Bronchial epithelial cell (primary cell): ENCODE measurements around the gene MED10. TPM values are rescaled to one million over a fixed set of nuclear protein-coding genes. Genes with fewer than 3 reads are reported as not detected.

Experiments
- DNase-seq: peaks from one replicate; pipeline ENCODE4 v3.0.0-alpha.2; 2010; ENCODE audit warnings: low read depth
- FAIRE-seq: peaks from 2 replicates; lab custom pipeline; 2011; peaks lifted over from hg19 to GRCh38; lab: Jason Lieb, UNC
- H3K27me3 ChIP-seq: 2 replicates; pipeline ENCODE4 v1.5.1; 2011; ENCODE audit warnings: low read length; ENCODE audit not compliant: control insufficient read depth, insufficient read depth
- H3K36me3 ChIP-seq: 2 replicates; pipeline ENCODE4 v1.5.1; 2011; ENCODE audit warnings: low read length; ENCODE audit not compliant: control insufficient read depth, insufficient read depth
- H3K4me3 ChIP-seq: 2 replicates; pipeline ENCODE4 v1.5.1; 2011; ENCODE audit warnings: mild to moderate bottlenecking, low read depth, low read length, control low read depth
- CTCF ChIP-seq: IDR thresholded peaks from 2 replicates; pipeline ENCODE4 v1.5.1; 2011; ENCODE audit warnings: mild to moderate bottlenecking, moderate library complexity, low read length, control low read depth, inconsistent platforms; ENCODE audit not compliant: insufficient read depth, severe bottlenecking
- total RNA-seq: library from RNA; depleted of rRNA; stranded (reverse); fragments of >200 nt; gene quantifications from 2 replicates; pipeline ENCODE4 v1.2.1, GENCODE V29; 2014

The MED10 gene
- total RNA-seq, 1 donor from 2014 or later = 13.2 TPM

GRCh38 chr5:6355294-6355693 lies 23.1 kb downstream of the MED10 start:
- Histone ChIP-seq H3K36me3 (no peaks in the 10 kb centered on the region), H3K27me3 (no peaks in the 10 kb centered on the region), H3K4me3 (no peak overlapping the region)
- FAIRE-seq = no peak
- no peak for DNase-seq
- no peak for TF ChIP-seq CTCF

GRCh38 chr5:6354848-6355247 lies 23.5 kb downstream of the MED10 start:
- no peaks in the 10 kb centered on the region for H3K27me3 ChIP-seq
- TF ChIP-seq CTCF = no peak
- DNase-seq (no peak), FAIRE-seq (no peak)
- H3K36me3 ChIP-seq = no peaks in the 10 kb centered on the region
- H3K4me3 ChIP-seq = no peak overlapping the region

GRCh38 chr5:6353602-6354302 lies 24.6 kb downstream of the MED10 start:
- Histone ChIP-seq H3K27me3 (no peaks in the 10 kb centered on the region), H3K4me3 (no peak overlapping the region), H3K36me3 (no peaks in the 10 kb centered on the region)
- TF ChIP-seq CTCF = no peak
- FAIRE-seq (no peak), DNase-seq (no peak)

- TF ChIP-seq CTCF = no peak
- Histone ChIP-seq H3K27me3 (no peaks in the 10 kb centered on the region), H3K4me3 (no peak overlapping the region), H3K36me3 (no peaks in the 10 kb centered on the region)
- FAIRE-seq (no peak), DNase-seq (no peak)
Measured at GRCh38 chr5:6350277-6351090, 27.9 kb downstream of the MED10 start.

GRCh38 chr5:6349387-6349786 lies 29.0 kb downstream of the MED10 start:
- no peak for FAIRE-seq

More at GRCh38 chr5:6349387-6349786, 29.0 kb downstream of the MED10 start:
- TF ChIP-seq CTCF = no peak
- Histone ChIP-seq H3K27me3 (no peaks in the 10 kb centered on the region), H3K4me3 (no peak overlapping the region), H3K36me3 (no peaks in the 10 kb centered on the region)
- DNase-seq = no peak
